Measurements from ENCODE around the gene TROAP. TPM values are rescaled to one million over a fixed set of nuclear protein-coding genes. Genes with fewer than 3 reads are reported as not detected.
"Not testable (repeated sequence)": the region's sequence is repeated elsewhere in the genome, so short reads cannot be mapped to it uniquely, and the experiment has no call there.

TROAP gene
- total RNA-seq, 1 donor from 2014 or later, result 1.6 TPM

DNA sequence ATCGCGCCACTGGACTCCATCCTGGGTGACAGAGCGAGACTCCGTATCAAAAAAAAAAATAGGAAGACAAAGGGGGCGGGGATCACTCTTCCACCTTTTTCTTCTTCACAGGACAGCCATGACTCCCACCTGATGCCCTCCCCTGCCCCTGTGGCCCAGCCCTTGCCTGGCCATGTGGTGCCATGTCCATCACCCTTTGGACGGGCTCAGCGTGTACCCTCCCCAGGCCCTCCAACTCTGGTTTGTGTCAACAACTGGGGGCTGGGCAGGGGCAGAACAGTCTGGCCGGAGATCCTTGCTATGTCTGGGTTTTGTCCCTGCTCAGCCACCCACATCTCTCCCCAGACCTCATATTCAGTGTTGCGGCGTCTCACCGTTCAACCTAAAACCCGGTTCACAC, 5.8 kb downstream of the TROAP start:
- DNase-seq (ENCODE audit: low read depth in 2 of 2), result no peak

DNA sequence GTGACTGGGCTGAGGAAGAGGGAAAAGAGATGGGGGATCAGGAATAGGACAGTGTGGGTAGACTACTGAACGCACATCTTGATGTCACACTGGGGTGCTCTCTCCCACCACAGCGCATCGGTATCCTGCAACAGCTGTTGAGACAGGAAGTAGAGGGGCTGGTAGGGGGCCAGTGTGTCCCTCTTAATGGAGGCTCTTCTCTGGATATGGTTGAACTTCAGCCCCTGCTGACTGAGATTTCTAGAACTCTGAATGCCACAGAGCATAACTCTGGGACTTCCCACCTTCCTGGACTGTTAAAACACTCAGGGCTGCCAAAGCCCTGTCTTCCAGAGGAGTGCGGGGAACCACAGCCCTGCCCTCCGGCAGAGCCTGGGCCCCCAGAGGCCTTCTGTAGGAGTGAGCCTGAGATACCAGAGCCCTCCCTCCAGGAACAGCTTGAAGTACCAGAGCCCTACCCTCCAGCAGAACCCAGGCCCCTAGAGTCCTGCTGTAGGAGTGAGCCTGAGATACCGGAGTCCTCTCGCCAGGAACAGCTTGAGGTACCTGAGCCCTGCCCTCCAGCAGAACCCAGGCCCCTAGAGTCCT, 7.1 kb downstream of the TROAP start:
- DNase-seq (ENCODE audit: low read depth in 2 of 2), result no peak

DNA sequence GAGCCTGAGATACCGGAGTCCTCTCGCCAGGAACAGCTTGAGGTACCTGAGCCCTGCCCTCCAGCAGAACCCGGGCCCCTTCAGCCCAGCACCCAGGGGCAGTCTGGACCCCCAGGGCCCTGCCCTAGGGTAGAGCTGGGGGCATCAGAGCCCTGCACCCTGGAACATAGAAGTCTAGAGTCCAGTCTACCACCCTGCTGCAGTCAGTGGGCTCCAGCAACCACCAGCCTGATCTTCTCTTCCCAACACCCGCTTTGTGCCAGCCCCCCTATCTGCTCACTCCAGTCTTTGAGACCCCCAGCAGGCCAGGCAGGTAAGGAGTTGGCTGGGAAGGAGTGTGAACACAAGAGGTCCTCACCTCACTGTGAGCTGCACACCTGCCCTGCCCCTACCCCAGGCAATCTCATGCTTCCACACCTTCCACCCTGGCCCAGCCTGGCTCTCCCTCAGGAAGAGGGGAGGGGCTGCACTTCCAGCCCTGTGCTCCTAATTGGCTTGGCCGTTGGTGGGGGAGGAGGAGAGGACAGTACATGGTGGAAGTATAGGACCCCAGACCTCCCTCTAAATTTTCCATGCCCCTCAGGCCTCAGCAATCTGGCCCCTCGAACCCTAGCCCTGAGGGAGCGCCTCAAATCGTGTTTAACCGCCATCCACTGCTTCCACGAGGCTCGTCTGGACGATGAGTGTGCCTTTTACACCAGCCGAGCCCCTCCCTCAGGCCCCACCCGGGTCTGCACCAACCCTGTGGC, 7.8 kb downstream of the TROAP start:
- no peak for DNase-seq (ENCODE audit: low read depth in 2 of 2)

DNA sequence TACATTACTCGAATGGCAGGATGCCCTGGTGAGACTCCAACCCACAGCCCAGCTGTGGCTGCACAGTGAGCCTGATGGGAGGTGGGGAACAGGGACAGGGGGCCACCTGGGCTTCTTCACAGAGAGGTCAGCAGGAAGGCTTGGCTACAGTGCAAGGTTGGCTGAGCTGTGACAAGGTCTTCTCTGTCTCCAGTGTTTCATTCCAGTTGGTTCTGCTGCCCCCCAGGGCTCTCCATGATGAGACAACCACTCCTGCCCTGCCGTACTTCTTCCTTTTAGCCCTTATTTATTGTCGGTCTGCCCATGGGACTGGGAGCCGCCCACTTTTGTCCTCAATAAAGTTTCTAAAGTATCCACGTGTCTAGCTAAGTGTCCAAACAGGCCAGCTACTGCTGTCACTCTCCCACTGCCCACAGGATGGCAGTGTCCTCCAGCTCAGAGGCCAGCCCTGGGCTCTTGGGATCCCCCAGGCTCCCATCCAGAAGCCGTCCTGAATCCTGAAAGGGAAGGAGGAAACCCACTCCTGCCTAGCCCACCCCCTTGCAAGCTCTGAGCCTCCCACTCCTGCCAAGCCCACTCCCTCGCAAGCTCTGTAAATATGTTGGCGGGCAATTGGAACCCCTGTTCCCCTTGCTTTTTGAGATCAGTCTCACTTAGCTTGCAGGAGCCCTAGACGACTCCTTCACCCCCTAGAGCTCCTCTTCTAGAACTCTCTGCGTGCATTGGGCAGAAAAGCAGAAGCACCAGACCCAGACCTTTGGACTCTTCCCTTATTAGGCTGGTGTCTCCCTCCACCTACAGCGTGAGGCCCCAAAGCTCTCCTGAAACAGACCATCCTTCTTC, 8.5 kb downstream of the TROAP start:
- peak; percentile 87 to 88 for DNase-seq (ENCODE audit: low read depth in 2 of 2)

DNA sequence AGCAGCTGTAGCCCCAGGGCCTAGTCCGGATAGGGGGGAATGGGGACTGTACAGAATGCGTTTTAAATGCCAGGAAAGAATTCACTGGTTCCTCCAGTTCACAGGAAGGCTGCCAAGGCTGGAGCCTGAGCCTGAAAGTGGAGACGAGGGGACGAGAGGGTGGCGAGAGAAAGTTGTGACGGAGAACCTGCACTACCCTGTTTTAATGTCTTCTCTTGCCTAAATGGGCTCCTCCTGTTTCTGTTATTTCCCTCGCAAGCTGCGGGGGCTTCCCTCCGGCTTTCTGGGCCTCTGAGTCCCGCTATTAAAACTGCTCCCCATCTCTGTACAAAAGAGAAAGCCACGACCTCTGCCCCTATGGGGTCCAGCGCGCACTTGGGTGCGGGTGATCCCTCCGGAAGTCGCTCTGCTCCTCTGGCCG, 9.4 kb downstream of the TROAP start:
- DNase-seq (ENCODE audit: low read depth in 2 of 2), result no peak

DNA sequence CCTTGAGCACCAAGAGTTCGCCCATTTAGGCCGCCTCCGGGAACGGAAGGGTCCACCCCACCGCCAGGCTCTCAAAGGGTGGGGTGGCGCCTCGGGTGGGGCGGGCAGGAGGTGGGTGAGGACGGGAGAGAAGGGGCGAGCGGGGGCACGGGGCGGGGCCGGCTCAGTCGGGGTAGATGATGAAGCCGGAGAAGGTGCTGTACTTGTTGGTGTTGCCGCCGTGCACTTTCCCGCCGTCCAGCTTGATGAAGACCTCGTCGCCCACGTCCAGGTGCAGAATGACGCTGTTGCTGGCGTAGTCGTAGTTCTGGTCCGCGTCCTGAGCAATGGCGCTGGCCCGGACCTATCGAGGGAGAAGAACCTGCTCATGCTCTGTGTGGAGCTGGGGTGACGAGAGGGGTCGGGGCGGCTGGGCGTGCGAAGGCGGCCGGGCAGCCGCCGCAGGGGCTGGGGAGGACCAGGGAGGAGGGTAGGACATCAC, 9.9 kb downstream of the TROAP start:
- peak; percentile 15 to 18 for DNase-seq (ENCODE audit: low read depth in 2 of 2)

DNA sequence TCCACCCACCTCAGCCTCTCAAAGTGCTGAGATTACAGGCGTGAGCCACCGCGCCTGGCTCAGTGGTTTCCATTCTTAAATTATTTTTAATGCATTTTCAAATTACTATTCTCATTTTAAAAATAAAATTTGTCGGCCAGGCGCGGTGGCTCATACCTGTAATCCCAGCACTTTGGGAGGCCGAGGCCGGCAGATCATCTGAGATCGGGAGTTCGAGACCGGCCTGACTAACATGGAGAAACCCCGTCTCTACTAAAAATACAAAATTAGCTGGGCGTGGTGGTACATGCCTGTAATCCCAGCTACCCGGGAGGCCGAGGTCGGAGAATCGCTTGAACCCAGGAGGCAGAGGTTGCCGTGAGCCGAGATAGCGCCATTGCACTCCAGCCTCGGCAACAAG, 10.7 kb downstream of the TROAP start:
- DNase-seq (ENCODE audit: low read depth in 2 of 2), result not testable (repeated sequence)

DNA sequence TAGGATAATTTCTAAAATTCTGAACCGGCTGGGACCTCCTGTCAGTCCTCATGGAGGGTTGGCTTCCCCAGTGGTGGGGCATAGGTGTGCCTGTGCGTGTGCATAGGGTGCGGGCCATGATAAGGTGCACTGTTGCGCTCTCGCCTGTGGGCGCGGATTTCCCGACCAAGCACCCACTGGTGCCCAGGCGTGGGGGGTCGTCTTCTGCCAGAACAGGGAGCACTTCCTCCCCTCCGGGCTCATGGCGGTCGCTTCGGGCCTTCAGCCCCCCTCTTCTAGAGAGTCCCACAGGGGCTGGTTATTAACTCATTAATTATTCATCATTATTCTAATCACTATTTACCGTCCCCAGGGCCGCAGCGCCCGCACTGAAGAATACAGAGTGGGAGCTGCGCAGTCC, 11.2 kb downstream of the TROAP start:
- DNase-seq (ENCODE audit: low read depth in 2 of 2), result no peak

DNA sequence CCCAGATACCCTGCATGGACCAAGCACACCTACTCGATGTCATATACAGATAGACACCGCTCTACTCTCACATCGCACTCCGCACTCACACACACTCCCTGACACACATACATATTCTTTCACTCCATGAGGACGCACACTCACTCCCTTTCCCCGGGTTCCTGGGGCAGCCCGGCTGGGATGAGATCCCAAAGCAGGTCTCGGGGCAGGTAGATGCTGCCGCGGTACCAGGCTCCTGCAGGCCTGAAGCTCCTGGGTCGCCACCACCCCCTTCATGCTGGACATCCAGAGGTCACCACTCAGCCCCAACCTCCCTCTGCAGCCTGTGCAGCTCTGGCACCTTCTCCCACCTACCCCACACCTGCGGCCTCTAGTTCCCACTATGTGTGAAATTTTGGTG, 11.6 kb downstream of the TROAP start:
- no peak for DNase-seq (ENCODE audit: low read depth in 2 of 2)

DNA sequence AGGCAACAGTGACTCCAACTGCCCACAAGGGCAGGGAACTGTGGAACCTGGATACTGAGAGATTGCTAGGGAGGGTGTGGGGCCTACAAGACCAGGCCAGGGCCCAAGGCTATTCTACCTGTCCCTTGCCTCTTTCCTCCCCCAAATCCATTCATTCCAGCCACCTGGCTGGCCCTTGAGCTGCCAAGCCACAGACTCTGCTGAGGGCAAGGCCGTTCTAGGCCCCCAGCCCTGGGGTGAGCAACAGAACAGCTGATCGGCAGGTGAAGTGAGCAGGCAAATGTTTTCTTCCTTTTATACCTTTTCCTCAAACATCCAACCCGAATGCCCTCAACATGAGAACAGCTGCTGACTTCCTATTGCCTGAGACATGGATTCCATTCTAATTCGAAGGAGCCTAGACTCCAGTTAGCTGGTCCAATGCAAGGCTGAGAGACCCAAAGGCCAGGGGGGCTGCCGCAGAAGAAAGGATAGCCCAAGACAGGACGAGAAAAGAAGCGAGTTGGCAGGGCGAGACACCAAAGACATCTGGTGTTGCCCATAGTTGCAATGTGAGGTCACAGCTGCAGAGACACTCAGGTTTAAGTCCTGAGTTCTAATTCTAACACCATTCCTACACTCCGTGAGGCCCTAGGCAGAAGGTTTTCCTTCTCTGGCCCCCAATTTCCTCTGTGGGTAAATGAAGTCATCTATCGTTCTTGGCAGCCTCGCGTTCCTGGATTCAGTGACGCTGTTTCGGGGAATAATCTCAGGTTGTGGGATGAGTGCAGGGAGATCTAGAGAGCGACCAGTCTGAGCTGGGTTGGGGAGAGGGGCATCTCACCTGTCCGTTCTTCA, 12.3 kb downstream of the TROAP start:
- DNase-seq (ENCODE audit: low read depth in 2 of 2), result no peak

DNA sequence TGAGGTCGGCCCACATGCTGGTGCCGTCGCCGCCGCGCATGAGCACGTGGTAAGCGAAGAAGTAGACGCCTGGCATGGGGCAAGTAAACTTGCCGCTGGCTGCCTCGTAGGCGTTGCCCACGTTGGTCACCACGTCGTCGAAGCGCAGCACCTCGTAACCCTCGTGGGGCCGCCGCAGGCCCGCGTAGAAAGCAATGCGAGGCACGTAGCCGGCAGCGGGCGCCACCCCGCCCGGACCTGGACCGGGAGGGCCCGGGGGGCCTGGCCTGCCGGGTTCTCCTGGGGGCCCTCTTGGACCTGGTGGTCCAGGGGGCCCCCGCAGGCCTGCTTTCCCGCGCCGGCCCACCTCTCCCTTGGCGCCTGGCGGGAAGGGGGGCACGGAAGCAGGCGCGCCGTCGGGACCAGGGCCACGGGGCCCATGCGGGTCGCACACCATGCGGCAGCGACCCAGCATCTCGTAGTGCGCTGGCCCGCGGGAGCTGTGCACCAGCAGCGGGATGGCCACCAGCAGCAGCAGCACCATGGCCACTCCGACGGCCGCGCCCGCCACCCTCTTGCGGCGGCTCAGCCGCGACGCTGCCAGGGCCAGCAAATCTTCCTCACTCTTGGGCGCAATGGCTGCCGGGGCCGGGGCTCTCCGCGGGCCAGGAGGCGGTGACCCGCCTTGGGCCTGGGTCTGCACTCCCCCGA, 13.0 kb downstream of the TROAP start:
- DNase-seq (ENCODE audit: low read depth in 2 of 2), result no peak

DNA sequence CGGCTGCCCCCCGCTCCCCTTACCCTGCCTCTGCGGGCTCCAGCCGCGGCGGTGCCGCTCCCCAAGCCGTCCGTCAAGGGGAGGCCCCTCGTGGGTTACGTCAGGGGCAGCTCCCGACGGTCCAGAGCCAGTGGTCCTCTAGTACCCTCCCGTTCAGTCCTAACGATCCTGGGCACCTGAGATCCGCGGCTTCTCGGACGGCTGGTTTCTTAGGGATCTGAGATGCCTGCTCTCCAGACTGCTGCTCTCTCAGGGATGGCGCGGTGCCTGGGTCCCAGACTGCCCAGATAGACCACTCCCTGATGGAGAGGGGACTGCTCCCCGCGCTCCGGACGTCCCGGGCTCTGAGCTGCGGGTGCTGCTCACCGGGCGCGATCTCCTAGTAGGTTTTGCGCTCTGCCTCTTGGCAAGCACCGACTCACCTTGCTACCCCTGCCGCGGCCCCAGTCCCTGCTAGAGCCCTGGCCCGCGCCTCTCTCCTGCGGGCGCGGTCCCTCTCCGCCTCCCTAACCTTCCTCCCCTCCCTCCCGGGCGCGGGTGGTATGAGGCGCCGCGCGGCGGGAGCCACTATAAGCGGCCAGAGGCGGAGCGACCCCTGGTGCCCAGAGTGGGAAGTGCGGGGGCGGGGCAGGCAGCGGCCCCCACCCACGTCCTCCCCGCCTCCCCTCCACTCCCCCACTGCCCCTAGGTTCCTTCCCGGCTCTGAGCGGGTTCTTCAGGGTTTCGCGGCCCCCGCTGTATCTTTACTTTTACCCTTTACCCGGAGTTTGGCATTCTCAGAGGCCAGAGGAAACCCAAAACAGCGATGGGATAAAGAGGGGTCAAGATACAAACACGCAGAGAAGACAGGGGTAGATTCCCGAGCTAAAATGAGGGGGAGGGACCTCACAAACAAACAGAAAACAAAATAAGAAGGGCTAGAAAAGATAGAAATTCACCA, 13.9 kb downstream of the TROAP start, which contains the start of gene C1QL4:
TSS of gene C1QL4 (minus strand) at position 544 of the 940 bp plus-strand sequence. CDS start 711 bp downstream, outside the sequence.
- peak; percentile 67 to 72 for DNase-seq (ENCODE audit: low read depth in 2 of 2)

DNA sequence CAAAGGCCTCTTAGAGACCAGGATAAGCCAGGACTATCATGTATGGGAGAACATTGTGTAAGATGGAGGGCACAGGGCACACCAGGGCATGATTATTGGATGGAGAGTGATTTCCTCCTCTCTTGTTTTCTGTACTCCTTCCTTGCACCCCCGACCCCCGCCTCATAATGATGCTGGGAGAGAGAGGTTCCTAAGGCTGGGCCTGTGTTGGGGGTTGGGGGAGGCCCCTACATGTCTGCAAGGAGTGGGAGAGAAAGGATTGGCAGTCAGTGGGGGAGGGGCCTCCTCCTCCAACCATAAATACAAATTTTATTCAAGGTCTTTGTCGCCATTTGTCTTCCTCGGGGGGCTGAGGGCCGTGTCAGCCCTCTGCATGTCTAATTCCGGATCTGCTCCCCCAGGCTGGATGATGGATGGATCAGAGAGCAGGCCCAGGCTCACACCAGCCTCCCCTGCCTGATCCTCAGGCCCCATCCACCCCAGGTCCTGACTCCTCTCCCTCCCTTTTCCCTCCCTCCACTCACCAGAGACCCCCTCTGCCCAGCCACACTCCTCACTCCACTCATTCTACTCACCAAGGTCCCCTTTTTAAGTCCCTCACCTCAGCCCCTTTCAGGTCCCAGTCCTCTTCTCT, 15.9 kb downstream of the TROAP start:
- DNase-seq (ENCODE audit: low read depth in 2 of 2), result no peak

DNA sequence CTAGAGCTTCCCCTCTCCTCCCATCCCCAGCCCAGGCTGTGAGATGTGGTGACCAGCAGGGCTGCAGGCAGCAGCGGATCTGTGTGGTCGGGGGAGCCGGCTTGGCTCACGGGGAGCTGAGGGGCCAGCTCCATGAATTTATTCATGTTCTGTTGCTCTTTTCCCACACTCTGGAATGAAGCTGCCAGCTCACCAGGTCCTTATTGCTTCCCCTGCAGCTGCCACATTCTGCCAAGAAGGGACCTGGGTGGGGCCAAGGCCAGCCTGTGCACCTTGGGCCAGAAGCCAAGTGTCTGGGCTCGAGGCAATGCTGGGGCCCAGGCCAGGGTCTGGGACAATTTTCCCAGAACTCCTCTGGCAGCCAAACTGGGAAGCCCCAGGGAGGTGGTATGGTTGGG, 16.4 kb downstream of the TROAP start:
- DNase-seq (ENCODE audit: low read depth in 2 of 2), result no peak

DNA sequence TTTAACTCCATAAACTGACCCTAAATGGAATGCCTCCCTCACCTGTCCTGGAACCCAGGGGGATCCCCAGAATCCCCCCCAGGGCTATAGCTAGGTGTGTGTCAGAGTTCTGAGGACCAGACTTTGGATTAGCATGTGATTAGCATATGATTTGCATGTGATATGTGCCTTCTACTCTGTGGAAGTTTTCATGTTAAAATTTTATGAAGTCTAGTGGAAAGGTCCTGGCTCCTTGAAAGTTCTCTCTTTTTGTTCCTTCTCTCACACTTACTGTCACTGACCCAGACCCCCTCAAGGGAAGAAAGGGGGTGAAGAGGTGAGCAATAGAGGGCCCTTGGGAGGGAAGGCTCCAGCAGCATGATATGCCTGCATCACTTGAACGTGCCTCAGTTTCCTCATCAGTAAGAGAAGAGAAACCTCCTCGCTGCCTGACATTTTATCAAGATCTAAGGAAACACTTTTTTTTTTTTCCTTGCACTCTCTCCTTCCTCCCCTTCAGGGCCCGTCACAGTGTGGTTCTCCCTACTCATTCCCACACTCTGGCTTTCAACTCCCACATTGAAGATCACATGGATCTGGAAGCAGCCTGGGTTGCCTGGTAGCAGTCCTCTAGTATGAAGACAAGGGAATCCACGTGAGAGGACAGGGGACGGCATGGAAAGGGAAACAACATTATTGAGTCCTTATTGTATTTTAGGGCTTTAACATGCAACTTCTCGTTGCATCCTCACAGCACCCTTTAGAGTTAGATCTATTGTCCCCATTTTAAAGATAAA, 17.2 kb downstream of the TROAP start:
- DNase-seq (ENCODE audit: low read depth in 2 of 2), result no peak

DNA sequence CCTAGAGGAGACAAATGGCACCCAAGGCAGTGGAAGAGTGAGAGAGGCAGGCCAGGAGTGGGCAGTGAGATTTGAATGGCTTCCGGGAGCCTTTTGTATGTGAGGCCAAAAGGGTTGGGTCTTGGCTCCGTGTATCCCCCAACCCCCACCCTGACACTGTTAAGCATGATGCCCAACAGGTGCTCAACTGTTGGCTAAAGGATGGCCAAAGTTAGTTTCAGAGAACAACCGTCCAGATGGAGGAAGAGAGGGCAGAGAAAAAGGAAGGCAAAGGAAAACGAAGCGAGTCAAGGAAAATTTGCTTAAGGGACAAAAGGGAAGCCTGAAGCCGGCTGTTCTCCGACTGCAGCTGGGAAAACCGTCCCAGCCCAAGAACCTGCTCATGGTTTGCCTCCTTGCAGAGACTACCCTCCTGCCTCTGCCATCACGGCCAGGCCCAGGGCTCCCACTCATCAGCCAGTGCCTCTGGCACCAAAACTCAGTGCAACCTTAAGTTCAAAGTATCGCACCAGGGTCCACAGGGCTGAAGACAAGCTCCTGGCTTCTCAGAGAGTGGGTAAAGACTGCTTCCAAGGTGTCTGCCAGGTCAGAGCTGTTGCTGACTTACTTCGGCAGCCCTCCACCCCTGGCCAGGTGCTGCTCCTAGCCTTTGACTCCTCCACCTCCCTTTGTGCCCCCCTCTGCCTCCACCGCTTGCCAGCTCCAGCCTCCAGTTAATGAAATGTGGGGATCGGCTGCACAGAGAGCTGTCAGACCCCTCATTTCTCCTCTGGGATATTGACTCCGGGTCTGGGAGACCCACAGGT, 18.1 kb downstream of the TROAP start:
- DNase-seq (ENCODE audit: low read depth in 2 of 2), result no peak

DNA sequence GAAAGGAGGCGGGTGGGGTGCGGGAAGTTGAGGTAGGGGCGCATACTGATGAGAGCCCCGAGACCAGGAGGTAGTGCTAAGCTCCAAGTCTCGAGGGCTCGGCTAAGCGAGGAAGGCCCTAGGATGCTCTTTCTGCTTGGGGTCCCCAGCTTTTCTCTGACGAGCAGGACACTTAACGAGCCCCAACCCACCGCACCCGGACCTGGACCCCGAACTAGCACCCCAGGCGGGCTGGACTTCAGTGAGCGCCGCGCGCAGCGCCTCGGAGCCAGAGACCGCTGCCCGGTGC, 18.7 kb downstream of the TROAP start:
- DNase-seq (ENCODE audit: low read depth in 2 of 2), result no peak

Data from lung microvascular endothelial cell (primary cell).